Measurements from ENCODE around the gene SLC5A12.

SLC5A12 gene, protein sequence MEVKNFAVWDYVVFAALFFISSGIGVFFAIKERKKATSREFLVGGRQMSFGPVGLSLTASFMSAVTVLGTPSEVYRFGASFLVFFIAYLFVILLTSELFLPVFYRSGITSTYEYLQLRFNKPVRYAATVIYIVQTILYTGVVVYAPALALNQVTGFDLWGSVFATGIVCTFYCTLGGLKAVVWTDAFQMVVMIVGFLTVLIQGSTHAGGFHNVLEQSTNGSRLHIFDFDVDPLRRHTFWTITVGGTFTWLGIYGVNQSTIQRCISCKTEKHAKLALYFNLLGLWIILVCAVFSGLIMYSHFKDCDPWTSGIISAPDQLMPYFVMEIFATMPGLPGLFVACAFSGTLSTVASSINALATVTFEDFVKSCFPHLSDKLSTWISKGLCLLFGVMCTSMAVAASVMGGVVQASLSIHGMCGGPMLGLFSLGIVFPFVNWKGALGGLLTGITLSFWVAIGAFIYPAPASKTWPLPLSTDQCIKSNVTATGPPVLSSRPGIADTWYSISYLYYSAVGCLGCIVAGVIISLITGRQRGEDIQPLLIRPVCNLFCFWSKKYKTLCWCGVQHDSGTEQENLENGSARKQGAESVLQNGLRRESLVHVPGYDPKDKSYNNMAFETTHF

DNA sequence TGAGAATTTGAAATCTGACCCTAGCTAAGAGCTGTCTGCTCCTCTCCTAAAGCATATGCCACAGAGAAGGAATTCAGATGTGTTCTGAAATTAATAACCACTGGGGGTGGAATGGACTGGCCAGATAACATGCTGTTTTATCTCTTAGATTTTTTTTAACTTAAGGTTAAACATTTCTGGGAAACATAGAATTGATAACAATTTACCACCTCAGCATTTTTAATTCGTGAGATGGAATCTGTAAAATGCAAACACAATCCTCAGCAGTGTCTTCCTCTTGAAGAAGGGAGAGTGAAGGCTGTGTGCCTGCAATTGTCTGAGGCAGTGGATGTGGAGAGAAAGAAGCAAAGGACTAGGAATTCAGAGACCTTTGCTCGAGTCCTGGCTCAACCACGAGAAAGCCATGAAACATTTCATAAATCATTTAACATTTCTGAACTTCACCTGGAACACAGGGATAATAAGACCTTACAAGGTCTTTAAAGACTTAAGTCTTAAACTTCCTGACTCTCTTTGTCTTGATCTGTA, at the start of gene SLC5A12:
Gene SLC5A12, minus strand, starts transcription at position 113 of the 528 bp plus-strand sequence. CDS start 346 bp downstream, outside the sequence.
- TF ChIP-seq, protein P1, sequence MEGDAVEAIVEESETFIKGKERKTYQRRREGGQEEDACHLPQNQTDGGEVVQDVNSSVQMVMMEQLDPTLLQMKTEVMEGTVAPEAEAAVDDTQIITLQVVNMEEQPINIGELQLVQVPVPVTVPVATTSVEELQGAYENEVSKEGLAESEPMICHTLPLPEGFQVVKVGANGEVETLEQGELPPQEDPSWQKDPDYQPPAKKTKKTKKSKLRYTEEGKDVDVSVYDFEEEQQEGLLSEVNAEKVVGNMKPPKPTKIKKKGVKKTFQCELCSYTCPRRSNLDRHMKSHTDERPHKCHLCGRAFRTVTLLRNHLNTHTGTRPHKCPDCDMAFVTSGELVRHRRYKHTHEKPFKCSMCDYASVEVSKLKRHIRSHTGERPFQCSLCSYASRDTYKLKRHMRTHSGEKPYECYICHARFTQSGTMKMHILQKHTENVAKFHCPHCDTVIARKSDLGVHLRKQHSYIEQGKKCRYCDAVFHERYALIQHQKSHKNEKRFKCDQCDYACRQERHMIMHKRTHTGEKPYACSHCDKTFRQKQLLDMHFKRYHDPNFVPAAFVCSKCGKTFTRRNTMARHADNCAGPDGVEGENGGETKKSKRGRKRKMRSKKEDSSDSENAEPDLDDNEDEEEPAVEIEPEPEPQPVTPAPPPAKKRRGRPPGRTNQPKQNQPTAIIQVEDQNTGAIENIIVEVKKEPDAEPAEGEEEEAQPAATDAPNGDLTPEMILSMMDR (IDR thresholded peaks at IDR 0.05; ENCODE audit: low read depth, low read length, missing control alignments), result no peak
- no peak for DNase-seq (ENCODE audit: low read depth)
- no peak within 1 kb of the TSS for H3K4me3 ChIP-seq (ENCODE audit: low read depth, low read length)

DNA sequence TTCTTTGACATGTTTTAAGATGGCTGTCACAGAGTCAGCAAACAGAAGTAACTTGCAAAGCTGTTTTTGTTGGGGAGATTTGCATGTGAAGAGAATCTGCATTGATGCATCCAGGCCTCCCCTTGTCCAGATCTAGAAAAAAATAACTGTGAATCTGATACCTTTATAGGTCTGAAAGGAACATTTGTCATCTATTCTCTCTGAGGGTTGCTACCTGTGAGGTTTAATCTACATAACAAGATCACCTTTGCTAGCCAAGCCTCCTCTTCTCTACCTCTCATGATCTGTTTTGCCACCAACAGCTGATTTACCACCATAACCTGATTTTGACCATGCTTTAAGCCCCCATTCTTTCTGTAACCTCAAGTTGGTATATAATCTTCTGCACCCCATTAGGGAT, 47.2 kb upstream of the SLC5A12 start:
- no peak overlapping the region for H3K4me3 ChIP-seq (ENCODE audit: low read depth, low read length)
- no peak for DNase-seq (ENCODE audit: low read depth)
- TF ChIP-seq, protein P1 (IDR thresholded peaks at IDR 0.05; ENCODE audit: low read depth, low read length, missing control alignments), result no peak

DNA sequence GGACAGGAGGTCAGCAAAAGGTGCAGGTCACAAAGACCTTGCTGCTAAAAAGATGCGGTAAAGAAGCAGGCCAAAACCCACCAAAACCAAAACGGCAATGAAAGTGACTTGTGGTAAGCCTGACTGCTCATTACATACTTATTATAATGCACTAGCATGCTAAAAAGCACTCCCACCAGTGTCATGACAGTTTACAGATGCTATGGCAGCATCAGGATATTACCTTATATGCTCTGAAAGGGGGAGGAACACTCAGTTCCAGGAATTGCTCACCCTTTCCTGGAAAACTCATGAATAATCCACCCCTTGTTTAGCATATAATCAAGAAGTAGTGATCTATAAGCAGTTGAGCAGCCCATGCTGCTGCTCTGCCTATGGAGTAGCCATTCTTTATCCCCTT, 45.2 kb upstream of the SLC5A12 start:
- TF ChIP-seq, protein P1 (IDR thresholded peaks at IDR 0.05; ENCODE audit: low read depth, low read length, missing control alignments), result no peak
- DNase-seq (ENCODE audit: low read depth), result no peak
- no peak overlapping the region for H3K4me3 ChIP-seq (ENCODE audit: low read depth, low read length)

DNA sequence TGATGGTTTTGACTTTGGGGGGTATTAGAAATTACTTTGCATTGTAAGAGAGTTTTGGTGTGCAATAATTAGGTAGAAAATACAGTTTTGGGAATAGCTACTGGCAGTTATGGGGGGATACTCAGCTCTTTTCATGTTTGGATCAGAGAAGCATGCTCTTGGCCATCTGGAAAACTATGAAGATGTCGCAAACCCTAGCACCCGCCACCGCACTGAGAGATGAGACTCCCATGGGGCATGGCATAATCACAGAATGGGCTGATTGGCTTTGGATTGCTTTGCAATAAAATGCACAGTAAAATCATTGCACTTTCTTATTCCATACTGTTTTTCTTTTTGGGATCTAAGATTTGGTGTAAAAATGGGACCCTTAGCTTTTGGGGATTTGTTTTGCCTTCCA, 43.5 kb upstream of the SLC5A12 start:
- DNase-seq (ENCODE audit: low read depth), result no peak
- TF ChIP-seq, protein P1 (IDR thresholded peaks at IDR 0.05; ENCODE audit: low read depth, low read length, missing control alignments), result no peak
- no peak overlapping the region for H3K4me3 ChIP-seq (ENCODE audit: low read depth, low read length)

DNA sequence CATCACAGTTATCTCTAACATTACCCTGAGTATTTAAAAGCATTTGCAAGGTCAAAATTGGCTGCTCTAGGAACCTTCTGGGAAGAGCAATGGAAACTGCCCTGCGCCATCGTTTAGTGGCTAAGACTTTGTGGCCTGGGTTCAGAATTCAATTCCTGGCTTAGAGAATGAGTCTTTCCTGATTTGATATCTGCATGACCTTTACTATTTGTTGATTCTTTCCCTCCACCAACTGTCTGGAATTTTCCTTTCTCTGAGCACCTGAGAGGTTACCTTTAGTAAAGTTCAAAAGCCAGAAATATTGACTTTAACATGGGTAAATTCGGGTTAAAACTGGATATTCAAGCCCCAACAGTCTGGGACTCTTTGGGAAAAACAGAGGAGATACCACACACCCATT, 43.0 kb upstream of the SLC5A12 start:
- no peak for DNase-seq (ENCODE audit: low read depth)
- TF ChIP-seq, protein P1 (IDR thresholded peaks at IDR 0.05; ENCODE audit: low read depth, low read length, missing control alignments), result no peak
- H3K4me3 ChIP-seq (ENCODE audit: low read depth, low read length), result no peak overlapping the region

DNA sequence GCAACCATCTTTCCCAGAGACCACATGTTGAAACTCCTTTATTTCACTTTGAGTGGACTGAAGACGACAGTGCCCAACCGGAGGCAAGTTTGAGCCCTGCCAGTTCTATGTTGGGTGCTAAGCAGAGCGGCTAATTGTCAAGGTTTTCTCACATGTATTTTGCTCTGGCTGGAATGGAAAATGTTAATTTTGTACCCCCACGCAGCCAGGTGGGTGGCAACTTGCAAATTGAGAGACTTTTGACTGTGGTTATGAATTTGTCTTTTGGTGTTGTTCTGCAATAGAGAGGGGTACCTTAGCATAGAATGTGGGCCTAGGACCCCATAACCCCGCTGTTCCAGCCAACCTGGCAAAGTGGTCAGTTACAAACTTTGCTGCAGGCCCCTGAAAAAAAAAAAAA, 42.5 kb upstream of the SLC5A12 start:
- no peak overlapping the region for H3K4me3 ChIP-seq (ENCODE audit: low read depth, low read length)

More for the DNA sequence above, 42.5 kb upstream of the SLC5A12 start:
- DNase-seq (ENCODE audit: low read depth), result no peak
- TF ChIP-seq, protein P1 (IDR thresholded peaks at IDR 0.05; ENCODE audit: low read depth, low read length, missing control alignments), result no peak

Data from GM12864 (cell line).